HG03439 (cell line): Measurements from ENCODE around the gene TRIM66.

Experiments used
- ATAC-seq: cut with Tn5 transposase; IDR thresholded peaks from one replicate; pipeline ENCODE4 v1.9.1; 2021; ENCODE audit warnings: mild to moderate bottlenecking, moderate library complexity; ENCODE audit not compliant: unreplicated experiment

The TRIM66 gene

DNA sequence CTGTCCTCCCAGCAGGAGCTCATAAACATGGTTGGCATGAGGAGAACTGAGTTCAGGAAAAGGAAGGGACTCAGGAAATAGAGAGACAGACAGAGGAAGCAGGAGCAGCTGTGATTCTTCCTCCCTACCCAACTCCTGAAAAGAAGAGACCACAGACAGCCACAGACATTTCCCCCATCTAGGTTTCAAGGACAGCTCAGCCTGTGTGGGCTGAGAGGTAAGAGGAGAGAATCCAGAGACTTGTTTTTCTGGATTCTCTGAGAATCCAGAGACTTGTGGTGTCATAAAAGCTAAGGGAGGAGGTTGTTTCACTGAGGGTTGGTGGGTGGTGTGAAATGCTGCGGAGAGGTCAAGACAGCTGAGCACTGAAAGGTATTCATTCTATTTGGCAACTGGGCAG is 69.4 kb downstream of the TRIM66 start:
- no peak for ATAC-seq

DNA sequence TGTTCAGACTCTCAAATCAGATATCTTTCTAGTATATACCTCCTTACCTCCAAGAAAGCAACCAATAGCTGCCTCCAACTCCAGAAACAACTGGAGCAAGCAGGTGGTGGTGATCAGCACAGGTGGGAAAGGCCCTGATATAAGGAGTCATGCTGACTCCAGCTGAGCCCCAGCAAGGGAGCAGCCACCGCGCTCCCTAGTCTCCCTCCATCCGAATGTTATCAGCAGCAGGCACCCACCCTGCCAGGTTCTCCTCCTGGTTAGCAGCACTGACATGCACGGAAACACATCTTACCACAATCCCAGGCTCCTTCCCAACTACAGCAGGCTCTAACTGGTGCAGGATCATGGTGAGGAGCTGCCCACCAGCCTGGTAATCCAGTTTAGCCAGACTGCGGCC is 69.9 kb downstream of the TRIM66 start:
- ATAC-seq: no peak

DNA sequence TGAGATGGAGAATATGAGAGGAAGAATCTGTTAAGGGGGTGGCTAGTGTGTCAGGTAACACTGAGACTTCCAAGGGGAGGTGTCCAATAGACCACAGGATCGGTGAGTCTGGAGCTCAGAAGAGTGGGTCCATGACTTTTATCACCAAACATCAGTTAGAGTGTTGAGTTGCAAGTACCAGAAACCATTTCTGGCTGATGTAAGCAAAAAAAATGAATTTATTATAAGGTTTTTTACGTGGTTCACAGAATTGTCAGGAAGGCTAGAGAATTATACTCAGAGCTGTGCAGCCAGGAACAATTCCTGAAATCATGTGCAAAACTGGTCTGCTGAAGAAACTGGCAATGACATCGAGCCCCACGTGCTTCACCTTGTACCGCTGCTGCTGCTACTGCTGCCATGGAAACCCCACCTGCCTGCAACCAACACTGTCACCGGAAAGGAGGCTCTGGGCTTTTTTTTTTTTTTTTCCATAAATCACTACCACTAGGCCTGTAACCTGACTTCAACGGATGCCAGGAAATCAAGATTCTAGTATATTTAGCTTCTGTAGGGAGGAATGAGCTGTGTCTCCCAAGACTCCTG is 71.8 kb downstream of the TRIM66 start:
- ATAC-seq: no peak

DNA sequence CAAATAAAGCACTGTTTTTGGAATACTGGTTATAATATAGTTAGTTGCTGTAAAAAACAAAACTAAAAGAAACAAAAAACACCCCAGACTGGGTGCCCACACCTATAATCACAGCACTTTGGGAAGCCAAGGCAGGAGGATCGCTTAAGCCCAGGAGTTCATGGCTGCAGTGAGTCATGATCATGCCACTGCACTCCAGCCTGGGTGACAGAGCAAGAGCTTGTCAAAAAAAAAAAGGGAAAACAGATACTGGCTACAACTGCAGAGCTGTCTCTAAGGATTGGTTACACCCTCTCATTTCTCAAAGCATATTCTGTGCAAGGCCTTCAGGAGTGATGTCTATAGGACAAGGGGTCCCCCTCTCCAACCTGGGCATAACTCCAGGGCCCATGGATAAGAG is 73.8 kb downstream of the TRIM66 start:
- no peak for ATAC-seq

DNA sequence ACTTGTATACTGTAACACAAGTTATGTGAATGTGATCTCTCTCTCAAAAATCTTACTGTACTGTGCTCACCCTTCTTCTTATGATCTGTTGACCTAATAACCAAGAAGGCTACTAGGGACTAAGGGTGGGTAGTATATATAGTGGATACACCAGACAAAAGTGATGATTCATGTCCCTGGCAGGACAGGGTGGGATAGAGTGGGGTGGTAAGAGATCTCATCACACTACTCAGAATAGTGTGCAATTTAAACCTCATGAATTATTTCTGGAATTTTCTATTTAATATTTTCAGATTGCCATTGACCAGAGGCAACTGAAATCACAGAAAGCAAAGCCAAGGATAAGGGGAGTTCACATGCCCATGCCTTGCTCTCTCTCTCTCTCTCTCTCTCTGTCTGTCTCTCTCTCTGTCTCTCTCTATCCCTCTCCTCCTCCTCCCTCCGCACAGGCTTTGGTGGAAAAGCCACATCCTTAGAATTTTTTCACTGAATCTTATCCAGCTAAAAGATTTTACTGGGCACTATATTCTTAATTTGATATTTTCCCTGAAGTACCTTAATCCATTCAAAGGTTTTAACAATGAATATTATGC is 76.4 kb downstream of the TRIM66 start:
- ATAC-seq: no peak

DNA sequence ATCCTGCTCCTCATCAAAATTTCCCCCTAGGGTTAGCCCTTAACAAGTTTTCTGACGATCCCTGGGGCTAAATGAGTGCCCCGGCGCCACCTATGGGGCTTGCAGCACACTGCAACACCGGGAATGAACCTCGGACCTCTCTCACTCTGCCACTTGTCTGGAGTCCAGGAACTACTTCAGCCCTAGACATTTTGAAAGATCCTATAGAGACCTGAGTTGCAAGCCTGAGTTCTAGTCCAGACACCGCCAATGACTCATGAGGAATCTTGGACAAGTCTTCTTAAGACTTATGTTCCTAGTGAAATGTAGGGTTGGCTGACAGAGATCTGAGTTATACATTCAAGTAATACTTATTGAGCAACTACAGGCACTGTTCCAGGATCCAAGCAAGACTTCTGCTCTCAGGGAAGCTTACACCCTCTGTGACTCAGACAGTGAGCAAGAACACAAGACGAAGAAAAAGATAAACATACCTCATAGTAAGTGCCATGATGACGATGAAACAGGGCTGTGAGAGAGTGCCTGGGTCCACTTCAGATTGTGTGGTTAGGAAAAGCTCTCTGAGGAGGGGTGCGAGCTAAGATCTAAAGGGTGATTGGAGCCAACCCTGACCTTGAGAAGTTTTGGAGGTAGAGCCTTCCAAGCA is 78.3 kb downstream of the TRIM66 start:
- ATAC-seq: peak; percentile 75

DNA sequence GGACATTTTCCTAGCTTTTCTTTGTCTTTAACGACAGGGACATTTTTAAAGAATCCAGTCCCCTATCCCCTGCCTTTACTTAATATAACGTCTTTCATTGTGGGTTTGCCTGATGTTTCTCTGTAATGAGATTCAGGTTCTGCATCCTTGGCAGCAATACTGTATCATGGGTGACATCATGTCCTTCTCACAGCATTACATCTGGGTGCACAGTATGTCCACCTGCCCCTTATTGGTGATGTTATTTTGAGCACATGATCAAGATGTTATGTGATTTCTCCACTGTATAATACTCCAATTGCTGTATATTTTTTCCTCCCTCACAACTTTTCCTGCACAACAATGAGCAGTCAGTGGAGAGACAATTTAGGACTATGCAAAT is 78.8 kb downstream of the TRIM66 start:
- no peak for ATAC-seq

DNA sequence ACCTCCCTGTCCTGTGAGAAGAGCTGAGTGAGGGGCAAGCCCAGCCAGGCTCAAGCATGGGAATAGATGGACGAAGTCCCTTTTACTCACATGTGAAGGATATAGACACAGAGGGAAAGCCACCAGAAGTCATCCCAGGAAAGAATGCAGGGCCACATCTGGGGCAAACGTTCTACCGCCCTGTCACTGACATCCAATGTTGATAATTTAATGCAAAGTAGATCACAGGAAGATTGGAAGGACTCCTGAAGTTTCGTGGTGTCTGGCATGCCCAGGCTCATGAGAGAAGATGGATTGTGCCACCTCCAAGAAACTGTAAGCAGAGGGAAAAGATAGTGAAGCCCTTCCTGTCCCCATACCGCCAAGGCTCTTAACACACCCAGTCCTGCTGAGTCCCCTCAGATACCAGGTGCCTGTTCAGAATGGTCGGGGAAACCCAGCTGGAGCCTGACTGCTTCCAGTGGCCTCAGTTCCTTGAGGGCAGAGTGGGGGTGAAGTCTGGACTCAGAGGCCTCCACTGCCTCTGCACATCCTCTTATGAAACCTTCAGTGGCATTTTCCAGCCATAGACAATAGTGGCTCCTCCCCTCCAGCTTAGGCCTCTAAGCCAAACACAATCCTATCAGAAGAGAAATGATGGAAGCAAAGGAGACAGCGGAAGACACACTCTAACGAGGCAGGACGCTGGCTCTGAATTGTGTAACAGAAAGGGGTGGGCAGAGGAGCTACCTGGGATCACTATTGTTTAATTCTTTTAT is 80.9 kb downstream of the TRIM66 start:
- ATAC-seq: no peak

DNA sequence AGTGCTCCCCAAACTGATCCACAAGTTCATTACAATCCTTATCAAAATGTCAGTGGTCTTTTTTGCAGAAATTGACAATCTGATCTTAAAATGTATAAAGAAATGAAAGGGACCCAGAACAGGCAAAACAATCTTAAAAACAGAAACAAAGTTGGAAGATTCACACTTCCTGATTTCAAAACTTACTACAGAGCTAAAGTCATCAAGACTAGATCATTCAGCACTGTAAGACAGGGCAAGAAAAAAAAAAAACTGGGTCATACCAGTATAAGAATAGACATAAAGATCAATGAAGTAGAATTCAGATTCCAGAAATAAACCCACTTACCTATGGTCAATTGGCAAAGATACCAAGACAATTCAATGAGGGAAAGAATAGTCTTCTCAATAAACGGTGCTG is 84.0 kb downstream of the TRIM66 start:
- ATAC-seq: no peak

DNA sequence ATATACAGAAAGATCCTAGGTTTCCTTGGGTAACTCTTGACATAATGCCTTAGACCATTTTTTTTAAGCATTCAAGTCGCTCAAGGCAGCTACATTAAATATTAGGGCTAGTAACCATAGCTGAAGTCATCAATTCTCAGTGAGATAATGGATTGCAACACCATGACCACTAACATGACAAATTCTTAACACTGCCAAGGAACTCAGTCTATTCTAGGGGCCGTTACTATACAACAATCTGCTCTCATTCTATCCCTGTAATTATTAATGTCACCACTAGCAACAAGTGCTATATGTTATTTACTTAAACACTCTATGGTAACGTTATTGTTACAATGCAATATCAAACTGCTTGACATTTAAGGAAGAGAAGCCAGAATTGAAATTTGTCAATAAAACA is 85.3 kb downstream of the TRIM66 start:
- ATAC-seq: no peak

DNA sequence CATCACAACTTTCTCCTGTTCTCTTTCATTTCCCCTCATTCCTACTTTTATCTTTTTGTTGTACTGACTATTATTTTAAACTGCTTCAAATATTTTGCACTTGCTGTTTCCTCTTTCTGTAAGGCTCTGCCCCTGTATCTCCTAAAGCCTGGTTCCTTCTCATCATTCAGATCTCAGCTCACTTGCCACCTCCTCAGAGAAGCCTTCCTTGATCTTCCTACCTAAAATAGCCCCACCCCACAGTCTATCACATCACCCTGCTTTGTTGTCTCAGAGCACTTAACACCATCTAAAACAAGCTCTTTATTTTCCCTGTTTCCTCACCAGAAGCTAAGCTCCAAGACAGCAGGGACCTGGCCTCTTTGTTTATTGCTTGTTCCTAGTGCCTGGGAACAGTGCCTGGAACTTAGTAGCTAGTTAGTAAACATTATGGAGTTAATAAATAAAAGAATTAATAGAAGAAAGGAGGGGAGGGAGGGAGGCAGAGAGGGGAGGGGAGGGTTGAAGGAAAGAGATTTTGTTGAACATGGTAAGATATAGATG is 85.9 kb downstream of the TRIM66 start:
- ATAC-seq: no peak

DNA sequence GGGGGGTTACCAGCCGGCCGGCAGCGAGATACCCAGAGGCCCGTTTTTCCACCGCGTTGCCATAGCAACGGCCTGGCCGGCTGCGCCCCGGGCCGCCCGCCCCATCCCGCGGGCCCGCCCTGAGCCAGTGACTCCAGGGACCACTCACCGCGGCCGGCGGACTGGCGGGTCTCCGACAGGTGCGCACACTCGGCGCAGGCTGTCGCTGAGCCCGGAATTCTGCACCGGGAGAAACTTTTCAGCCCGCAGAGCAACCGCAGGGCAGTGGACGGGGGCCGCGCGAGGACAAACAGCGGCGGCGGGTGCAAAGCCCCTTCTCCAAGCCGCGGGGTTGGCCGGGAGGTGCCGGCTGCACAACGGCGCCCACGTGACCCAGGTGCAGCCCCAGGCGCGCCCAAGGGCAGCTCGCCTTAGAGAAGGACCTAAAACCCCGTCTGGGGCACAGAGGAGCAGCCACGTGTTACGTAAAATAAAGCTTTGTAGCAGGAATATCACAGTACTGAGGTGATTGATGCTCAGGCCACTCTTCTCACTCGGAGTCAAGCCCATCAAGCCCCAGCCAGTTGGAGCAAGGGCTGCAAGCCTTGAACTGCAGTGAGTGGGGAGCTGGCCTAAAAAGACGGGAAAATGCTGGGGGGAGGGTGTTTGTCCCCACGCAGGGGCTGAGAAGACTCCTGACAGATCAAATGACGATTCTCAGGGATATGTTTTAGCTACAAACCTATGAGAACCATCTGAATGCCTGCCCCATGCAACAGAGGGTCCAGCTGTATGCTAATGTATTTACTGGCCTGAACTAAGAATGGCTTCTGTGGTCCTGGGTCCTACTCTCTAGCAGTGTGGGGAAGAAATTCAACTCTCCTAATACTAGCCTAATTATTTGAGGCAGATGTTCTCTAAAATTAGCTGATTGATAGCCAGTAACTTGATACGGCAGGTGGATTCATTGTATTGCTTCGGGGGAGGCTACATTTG is 88.2 kb downstream of the TRIM66 start, which contains the start of gene STK33:
TSS of gene STK33 (minus strand) at position 294 of the 975 bp plus-strand sequence. CDS start 119,323 bp downstream, outside the sequence.
- ATAC-seq: peak; percentile 94

DNA sequence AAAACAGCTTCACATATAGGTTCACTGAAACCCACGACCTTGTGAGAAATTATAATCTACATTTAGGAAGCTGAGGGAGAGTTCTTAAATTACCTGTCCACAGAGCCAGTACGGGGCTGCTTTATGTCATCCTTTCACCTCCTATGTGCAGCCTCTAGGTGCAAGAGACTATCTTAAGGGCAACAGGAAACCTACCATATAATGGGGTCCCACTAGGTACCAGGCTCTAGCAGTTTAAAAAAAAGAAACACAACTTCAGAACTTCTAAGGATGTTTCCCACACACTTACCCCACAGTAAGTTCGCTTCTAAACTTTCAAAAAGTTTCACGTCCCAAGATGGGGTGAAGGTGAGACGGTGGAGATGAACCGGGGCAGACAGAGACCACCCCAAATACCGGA is 89.0 kb downstream of the TRIM66 start:
- ATAC-seq: no peak

DNA sequence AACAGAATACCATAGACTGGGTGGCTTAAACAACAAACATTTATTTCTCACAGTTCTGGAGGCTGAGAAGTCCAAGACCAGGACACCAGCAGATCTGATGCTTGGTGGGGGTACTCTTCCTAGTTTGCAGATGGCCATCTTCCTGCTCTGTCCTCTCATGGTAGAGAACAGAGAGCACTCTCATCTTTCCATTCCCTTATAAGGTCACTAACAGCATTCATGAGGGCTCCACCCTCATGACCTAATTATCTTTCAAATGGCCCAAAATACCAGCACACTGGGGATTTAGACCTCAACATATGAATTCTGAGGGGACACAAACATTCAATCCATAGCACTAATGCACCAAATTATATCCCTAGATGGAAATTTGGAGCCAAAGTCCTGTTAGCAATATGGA is 94.5 kb downstream of the TRIM66 start:
- no peak for ATAC-seq

DNA sequence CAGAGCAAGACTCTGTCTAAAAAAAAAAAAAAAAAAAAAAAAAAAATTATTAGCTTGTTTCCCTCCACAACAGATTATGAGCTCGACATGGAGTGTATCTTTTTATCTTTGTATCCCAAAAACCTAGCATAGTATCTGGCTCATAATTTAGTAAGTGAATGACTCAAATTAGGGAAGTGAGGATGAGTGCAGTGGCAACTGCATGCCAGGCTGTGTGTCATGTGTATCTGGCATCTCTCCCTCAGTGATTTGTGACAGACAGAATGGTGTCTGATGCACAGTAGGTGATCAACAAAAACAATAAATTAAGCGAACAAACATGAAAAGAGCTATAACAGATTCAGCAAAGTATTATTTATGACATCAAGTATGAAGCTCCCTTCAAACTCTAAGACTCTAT is 95.7 kb downstream of the TRIM66 start:
- no peak for ATAC-seq

DNA sequence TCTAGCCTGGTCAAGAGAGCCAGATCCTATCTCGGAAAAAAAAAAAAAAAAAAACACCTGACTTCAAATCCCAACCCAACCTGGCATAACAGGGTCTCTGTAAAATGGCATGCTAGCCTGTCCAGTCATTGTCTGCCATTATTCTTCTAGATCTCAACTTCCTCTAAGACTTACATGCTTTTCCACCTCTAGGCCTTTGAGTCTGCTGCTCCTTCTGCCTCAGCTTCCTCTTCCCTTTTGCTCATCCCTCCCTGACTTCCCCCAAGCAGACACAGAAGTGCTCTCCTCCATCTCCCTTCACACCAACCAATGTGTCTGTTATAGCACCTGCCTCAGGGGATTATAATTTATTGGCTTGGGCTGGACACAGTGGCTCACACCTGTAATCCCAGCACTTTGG is 96.3 kb downstream of the TRIM66 start:
- no peak for ATAC-seq

DNA sequence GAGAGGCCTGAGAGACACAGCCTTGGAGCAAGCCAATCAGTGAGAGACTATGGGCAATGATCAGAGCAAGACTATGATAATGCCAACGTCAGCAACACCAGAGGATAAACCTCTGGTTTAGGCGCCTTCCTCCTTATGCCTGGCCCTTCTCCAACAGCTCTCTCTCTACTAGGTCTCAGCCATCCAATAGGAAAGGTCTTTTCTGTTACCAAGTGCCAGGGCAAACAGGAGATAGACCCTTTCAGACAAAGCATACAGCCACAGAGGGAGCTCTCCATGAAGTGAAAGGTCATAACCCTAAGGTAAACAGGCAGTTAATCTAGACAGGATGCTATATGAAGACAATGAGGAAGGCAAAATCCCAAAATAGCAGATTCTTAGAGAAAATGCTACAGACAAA is 98.0 kb downstream of the TRIM66 start:
- no peak for ATAC-seq

DNA sequence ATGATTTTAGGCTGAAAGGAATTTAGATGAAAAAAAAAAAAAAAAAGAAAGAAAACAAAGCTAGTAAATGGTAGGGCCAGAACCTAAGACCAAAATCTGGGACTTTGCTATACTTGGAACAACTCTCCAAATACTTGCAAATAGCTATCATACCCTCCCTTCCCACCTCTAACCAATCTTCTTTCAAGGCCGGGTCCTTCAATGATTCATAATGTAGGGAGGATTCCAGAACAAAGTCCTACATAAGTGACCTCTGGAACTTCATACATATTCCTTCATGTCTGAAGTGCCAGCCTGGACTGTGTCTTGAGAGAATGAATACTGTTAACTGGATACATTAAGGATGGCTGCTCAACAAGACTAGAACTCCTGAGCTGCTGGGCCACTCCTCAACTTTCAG is 98.4 kb downstream of the TRIM66 start:
- no peak for ATAC-seq

DNA sequence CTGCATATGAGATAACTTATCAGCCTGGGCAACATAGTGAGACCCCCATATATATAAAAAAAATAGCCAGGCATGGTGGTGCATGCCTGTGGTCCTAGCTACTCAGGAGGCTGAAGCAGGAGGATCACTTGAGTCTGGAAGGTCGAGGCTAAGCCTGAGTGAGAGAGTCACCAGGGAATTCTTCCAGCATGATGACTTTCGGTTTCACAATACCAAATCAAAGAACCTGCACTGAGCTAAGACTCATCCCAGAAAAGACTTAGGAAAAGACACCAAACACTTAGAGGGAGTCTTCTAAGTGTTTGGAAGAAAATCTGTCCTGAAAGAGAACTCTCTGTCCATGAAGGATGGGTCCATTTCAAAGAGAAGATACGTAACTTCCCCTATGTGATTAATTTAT is 101.2 kb downstream of the TRIM66 start:
- no peak for ATAC-seq

DNA sequence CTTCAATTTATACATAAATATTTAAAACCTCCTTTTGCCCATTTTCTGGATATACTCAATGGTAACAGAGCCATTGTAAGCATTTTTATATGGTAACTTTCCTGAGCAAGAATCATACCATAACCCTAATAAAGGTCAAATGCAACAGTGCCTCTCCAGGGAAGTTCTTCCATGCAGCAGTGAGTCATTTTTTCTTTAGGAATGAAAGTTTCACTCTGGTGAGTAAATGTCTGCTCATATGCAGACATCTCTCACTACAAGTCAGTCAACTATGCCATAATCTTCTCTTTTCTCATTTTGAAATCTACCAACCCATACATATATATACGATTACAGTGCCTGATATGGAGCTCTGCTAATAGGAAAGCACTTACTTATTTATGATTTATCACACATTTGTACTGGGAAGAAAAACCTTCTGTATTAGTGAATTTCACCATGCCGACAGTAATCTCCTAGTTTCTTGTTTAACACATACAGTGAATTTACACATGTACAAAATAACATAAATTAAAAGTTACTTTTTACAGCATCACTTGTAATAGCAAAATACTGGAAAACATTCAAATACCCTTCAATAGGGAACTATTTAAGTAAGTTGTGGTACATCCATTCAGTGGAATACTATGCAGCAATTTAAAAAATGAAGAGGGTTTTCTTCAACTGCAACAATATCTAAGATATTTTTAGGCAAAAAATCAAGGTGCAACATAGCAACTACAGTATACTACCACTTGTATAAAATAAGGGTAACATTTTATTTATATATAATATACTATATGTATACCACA is 104.5 kb downstream of the TRIM66 start:
- no peak for ATAC-seq
